DMS53 treated with DMSO at 0.1 percent for 48 hours (cell line): Measurements from ENCODE around the gene ATP2B2.

Experiments
- DNase-seq: peaks from one replicate; lab custom pipeline; 2025; ENCODE audit not compliant: unreplicated experiment; lab: John Stamatoyannopoulos, UW

Gene ATP2B2

GRCh38 chr3:10453431-10454163 is 51.8 kb downstream of the ATP2B2 start:
- DNase-seq, result no peak

DNA sequence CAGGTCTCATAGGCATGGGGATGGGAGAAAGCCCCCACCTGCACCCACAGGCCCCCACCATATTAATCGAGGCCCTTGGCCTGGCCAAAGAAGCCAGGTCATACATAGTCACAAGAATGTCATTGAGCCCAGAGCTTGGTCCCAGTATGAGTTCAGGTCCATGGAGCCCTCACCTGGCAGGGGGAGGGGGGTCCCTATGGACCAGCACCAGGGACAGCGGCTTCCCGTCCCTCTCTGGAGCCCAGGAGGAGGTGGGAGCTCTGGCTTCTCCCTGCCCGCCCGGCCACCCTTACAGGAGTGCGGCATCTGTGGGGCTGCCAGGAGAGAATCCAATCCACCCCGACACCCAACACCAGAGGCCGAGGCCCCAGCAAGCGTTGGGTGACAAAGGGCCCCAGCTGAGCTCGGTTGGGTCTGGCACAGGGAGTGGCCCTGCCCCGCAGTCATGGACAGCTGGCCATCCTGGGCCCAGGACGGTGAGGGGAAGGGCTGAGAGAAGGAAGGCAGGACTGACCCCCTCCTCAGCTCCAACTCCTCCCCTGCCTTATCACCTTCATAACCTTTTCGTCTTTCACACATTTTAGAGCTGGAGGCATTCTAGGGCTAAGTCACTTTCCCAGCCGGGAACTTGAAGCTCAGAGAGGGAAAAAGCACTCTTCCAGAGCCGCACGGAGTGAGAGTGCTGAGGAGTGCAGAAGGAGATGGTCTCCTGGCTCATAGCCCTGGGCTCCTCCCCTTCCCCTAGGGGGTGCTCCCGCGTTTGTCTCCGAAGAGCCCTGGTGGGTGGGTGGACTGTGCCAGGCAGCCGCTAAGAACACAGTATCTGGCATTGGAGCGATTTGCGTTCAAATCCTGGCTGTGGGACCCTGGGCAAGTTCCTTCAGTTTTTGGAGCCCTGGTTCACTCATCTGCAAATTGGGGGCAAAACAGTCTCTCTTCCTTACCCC is 54.6 kb downstream of the ATP2B2 start:
- DNase-seq, result no peak

DNA sequence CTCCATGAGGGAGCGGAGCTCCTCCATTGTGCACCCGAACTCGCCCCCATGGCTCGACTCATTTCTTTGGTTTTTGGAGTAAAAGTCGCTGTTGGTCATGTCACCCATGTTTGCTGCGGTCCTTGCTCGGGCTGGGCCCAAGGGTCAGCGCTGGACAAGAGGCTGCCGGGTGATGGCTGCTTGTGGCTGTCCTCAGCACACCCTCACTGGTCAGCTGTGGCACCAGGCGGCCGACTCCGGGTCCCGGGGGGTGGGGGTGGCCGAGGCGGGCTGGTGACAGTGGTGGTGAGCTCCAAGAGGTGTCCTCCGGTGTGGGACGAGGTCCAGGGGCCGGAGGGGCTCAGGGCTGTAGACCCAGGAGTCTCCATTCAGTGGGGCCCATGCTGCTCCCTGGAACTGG is 56.0 kb downstream of the ATP2B2 start:
- DNase-seq, result no peak

- no peak for DNase-seq
Observed at GRCh38 chr3:10448544-10448943, 56.8 kb downstream of the ATP2B2 start.

- DNase-seq, result no peak
Observed at GRCh38 chr3:10447527-10448260, 57.7 kb downstream of the ATP2B2 start.

DNA sequence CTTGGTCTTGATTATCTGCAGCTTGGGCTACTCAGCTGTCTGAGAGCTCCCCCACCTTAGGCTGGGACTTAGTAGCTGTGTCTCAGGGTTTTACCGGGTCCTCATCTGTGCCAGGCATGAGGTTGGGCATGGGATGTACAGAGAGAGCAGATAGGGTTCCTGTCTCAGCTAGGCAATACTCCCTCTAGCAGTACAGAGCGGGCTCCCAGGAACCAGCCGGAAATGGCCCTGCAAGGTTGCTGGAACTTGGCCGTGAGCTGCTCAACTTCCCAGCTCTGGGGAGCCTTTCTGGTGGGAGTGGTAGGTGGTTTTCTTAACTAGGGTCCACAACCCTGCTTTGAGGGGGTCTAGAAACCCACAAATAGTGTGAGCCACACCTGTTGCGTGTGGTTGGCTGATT is 58.3 kb downstream of the ATP2B2 start:
- DNase-seq, result no peak

DNA sequence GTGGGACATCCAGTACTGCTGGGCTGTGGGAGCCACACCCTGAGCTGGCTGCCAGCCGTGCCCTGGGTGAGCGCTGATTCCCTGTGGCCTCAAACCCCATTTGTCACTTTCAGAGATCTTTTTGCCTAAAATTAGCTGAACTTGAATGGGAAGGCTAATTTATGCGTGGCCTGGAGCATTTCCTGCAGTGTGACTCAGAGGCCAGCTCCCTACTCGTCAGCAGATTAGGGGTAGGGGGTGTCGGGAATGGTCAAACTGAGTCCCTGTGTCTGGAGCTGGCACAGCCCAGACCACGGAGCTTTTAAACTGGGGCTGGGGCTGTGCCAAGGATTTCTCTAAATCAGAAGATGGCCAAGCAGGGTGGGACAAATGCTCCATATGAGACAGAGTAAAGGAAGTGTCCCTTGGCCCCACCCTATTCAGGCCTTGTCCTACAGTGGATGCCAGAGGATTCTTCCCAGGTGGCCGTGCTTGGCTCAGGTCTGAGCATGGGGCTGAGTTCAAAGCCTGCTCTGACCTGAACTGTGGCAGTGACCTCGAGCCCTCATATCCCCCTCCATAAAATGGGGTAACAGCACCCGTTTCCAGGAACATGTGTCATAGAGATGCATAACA is 59.7 kb downstream of the ATP2B2 start:
- DNase-seq, result no peak

DNA sequence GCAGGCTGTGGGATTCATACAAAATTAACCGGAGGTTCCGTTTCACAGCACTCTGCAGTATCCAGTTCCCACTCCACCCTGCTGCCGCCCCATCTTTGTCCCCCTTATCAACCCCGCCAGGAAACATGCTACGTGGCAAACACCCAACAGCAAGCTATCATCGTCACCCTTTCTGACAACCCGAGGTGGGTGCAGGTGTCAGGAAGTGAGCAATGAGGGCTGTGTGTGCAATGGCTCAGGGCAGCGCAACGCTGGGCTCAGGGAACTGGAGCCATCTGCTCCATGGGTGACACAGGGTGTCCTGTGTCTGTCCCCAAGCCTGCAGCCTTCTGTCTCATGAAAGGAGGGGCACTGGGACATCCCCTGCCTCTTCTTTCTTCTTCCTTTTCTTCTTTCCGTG is 60.9 kb downstream of the ATP2B2 start:
- no peak for DNase-seq

DNA sequence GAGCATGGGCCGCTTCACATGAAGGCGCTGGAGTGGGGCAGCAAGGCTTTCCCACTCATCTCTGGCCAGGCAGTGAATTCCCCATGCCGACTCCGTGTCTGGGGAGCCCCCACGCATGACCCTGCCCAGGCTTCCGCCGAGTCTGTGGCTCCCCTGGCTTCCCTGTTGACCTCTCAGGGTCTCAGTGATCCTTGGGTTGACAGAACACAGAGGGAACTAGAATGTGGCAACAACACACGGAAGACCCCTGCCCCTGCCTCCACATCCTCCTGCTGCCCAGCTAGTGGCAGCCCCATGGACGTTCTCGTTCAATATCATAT is 61.3 kb downstream of the ATP2B2 start:
- DNase-seq, result no peak

- no peak for DNase-seq
Observed at GRCh38 chr3:10443272-10444109, 61.9 kb downstream of the ATP2B2 start.

DNA sequence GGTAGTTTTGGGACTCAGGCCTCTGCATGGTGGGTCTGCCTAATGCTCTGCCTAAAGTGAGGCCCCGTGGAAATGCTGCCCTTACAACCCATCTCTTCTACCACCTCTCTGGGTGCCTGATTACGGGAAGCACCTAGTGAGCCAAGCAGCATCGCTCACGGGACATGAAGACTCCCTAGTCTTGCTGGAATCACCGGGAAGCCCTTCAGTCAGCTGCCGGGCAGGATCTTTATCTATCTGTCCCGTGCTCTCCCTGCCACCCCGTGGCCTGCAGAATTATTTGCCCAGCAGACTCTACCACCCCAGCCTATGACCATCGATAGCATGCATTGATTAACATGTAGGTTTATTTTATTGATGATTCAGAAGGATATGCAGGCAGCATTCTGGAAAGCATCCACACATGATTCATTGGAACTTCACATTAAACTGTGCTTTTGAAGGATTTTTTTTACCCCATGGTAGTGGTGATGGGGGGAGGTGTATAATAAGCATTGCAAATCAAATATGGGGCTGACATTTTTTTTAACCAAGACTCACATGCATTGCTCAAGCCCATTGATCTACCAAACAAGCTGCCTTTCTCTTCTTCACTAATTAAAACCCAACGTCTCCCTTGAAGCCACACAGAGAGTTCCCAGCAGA is 63.1 kb downstream of the ATP2B2 start:
- no peak for DNase-seq

DNA sequence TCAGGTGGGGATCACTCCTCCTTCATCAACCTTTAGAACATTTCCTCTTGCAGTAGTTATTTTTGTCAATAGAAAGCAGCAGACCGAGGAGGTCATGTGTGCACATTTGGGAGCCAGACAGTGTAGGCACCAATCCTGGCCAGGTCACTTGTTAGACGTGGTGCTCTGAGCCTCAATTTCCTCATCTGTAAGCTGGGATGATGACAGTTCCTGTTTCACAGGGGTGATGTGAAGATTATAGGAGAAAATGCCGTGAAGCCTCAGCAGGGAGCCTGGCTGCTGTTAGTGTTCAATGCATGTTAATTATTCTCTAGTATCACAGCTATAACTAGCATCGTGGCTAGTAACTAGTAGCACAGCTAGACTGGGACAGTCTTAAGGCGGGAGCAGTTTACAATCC is 64.7 kb downstream of the ATP2B2 start:
- no peak for DNase-seq

GRCh38 chr3:10438902-10439610 is 66.3 kb downstream of the ATP2B2 start:
- no peak for DNase-seq

DNA sequence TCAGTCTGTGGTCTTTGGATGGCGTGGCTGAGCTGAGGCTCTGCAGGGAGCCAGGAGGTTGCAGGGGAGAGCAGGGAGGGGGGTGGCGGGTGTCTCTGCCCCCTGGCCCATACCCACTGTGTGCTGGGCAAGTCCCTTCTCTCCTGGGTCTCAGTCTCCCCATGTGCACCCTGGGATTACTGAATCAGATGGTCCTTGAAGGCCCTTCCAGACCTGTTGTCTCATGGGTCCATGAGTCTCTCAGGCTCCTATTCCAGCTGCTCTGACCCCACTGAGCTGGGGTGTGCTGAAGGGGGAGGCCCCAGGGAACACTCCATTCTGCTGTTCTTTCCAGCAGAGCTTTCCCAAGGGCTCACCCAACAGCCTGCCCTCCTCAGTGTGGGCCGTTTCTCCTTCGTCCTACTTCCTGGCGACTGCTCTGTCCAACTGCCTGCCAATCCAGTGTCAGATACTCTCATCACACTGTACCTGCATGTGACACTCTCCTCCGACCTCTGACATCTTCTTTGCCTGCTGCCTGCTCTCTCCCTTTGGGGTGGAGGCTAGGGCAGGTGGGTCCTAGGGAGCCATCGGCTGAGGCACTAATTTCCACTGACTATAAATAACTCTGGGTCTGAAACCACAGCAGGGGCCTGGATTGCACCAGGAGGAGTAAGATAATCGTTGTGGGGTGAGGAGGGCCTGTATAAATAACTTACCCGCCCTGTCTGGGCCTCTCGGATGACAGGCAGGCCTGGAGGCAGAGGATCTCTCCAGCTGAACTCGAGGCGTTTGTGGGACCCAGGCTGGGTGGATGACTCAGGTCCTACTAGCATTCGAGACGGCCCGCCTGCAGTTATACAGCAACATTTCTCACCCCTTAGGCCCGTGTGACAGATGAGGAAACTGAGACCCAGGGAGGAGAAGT is 67.1 kb downstream of the ATP2B2 start:
- no peak for DNase-seq

DNA sequence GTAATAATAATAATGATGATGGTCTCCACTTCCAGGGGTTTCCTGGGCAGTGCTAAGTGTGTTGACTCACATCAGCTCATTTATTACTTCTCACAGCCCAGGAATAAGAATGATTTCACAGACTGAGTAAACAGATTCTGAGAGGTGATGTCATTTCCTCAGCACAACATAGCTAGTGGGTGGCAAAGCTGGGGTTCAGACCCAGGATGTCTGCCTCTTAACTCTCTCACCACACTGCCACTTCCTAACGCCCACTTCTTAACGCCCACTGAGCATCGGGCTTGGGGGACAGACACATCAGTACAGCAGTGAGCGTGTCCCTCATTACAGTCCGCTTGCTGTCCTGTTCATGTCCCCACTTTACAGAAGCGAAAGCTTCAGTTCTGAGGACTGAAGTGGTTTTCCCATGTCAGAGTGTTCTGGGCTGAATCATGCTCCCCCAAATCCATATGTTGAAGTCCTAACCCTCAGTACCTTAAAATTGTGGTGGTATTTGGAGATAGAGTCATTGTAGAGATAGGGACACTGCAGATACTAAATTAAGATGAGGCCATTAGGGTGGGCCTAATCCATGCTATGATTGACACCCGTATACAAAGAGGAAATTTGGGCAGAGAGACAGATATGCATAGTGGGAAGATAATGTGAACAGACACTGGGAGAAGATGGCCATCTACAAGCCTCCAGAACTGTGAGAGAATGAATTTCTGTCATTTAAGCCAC is 68.0 kb downstream of the ATP2B2 start:
- DNase-seq, result no peak

DNA sequence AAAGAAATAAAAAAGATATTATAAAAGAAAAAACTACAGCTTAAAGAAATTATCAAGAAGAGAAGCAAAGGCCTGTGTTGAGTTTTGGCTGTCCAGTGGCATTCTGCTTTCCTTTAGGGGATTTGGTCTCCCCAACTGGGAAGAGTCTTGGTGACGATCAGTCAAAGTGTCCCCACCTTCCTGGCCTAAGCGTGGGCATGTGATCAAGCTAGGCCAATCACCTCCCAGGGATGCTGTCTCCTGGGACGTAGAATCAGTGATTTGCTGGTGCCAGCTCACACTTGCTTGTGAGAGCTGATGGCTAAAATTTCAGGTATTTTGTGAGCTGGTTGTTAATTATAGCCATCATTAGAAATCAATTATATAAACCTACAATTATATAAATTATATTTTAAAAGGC is 69.5 kb downstream of the ATP2B2 start:
- no peak for DNase-seq

DNA sequence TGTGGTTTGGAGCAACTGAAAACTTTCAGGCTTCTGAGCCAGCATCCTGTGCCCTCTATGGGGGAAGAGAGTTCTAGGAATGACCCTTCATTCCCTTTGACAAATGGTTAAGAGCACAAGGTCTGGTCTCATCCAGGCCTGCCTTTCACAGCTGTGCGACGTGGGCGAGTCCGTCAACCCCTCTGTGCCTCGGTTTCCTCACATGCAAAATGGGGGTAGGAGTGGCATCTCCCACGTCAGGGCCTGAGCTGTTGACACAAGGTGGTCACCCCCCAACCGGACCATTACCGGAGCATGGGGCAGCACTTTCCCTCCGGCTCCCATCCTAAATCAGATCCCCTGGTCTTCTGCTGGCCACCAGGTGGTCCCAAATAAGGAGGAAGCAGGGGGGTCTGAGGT is 70.4 kb downstream of the ATP2B2 start:
- DNase-seq, result no peak
